CD4-positive, alpha-beta T cell treated with Interleukin-17A for 1 hour (primary cell): ENCODE data around the gene BCL2L13.
A peak's percentile ranks its signal among the peaks of the same experiment; 100 is the strongest.
"Not testable (repeated sequence)": the region's sequence is repeated elsewhere in the genome, so short reads cannot be mapped to it uniquely, and the experiment has no call there.

Experiments
- DNase-seq: peaks from one replicate; pipeline ENCODE4 v3.0.0-alpha.2; 2020

Gene BCL2L13

DNA sequence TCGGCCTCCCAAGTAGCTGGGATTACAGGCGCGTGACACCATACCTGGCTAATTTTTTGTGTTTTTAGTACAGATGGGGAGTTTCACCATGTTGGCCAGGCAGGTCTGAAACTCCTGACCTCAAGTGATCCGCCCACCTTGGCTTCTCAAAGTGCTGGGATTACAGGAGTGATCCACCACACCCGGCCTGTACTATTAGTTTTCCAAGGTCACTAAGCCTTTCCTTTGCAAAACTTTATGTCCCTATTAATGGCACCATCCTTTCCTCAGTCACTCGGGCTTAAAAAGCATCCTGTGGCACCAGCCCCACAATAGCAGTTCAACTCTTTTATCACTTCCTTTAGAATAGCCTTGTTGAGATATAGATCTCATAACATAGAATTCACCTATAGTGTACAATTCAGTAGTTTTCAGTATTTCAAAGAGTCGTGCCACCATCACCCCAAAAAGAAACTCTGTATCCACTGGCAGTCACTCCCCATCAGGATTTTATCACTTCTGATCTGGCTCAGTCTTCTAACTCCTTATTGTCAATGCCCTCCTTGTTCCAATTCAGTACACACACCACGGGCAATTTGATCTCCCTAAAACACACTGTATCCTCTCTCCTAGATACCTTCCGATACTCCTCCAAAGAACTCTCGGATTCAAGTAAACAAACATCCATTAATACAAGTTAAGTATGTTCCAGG, 921 bp upstream of the BCL2L13 start:
- DNase-seq: peak; percentile 5

DNA sequence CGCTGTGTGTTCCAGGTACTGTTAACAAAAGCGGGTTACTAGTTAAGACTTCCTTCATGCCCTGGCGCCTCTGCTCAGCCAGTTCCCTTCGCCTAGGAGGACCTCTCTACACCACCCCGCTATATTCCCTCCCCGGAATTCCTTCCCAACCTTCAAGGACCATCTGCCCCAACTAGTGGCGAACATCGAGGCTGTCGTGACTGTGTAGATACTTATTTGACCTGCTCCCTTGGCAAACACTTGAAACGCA, 450 bp upstream of the BCL2L13 start:
- DNase-seq: no peak

DNA sequence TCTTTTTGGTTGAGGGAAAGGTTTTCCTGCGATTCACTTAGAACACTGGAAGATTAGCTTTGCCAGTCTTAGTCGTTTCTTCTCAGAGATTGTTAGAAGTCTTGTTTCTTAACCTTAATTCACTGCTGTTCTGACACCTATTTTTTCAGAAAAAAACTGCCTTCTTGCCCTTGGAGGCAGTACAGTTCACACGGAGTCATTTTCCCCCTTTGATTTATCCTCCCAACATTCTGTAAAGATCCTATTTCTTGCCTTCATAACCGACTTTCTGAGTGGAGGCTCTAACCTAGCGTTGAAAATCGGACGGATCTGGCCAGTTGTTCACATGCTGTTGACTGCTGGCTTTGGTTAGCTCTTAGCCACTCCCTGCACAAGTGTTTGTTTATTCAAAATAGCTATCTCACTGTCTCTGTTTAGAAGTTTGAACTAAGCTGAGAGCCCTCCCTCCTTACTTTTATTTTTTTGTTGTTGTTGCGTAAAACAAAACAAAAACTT, 737 bp downstream of the BCL2L13 start:
- DNase-seq: peak; percentile 53

DNA sequence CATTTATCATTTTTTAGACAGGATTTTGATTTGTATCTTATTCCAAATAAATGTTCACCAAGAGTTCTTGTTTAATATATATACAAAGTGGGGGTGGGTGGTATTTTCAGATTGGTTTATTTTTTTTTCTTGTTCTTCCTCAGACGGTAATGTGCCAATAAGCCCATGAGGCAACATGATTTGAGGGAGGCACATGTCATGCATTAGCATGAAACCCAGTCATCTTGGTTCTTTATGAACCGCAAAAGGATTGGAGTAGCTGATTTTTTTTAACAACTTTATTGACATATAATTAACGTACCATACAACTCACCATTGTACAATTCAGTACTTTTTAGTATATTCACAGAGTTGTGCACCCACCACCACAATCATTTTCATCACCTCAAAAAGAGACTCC, 2.7 kb downstream of the BCL2L13 start:
- no peak for DNase-seq

DNA sequence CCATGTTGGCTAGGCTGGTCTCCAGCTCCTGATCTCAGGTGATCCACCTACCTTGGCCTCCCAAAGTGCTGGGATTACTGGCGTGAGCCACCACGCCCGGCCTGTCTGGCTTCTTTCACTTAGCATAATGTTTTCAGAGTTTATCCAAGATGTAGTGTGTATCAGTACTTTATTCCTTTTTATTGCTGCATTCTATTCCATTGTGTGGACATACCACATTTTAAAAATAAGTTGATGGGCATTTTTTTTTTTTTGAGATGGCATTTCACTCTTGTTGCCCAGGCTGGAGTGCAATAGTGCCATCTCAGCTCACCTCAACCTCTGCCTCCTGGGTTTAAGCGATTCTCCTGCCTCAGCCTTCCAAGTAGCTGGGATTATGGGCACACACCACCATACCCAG, 3.8 kb downstream of the BCL2L13 start:
- not testable (repeated sequence) for DNase-seq

DNA sequence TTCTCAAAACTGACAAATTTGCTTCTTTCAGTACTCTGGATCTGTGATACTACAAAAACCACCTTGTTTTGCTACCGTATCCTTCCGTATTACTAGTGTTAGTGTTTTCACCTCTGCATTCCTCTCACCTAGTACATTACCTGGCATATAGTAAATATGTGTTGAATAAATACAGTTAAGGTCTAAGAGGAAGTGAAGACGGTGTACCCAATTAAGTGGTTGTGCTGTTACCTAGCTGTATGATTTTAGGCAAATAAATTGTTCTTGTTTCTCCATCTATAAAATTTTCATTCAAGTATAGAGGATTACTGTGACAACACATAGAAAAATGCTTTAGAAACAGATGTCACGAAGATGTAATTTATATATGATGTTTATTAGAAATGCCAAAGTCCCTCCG, 8.9 kb downstream of the BCL2L13 start:
- no peak for DNase-seq

DNA sequence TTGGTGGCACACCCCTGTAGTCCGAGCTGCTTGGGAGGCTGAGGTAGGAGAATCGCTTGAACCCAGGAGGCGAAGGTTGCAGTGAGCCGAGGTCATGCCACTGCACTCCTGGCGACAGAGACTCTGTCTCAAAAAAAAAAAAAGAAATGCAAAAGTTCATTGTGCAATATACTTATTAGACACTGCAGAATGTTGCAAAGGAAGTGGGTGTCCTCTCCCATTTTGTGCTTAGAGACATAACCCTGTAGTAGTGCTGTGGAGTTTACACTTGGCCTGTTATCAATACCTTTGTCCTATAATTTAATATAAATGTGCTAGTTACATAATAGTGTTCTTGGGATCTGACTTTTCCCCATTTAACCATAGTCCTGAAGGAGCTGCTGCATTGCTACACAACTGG, 9.4 kb downstream of the BCL2L13 start:
- DNase-seq: no peak

DNA sequence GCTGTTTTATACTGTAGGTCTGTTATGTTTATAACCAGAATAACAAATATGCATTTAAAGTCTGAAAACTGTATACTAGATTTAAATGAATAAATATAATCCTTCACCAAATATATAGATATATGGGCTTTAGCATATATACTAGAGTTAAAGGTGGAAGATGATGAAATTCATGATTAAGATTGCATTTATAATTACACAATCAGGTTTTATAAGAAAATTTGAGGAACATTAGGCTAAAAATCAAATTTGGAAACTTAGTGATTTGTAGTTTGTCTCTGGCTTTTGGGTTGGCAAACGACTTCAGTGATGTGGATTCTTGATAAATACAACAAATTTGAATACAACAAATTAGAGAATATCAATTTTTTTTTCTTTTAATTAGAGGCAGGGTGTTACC, 10.0 kb downstream of the BCL2L13 start:
- no peak for DNase-seq

DNA sequence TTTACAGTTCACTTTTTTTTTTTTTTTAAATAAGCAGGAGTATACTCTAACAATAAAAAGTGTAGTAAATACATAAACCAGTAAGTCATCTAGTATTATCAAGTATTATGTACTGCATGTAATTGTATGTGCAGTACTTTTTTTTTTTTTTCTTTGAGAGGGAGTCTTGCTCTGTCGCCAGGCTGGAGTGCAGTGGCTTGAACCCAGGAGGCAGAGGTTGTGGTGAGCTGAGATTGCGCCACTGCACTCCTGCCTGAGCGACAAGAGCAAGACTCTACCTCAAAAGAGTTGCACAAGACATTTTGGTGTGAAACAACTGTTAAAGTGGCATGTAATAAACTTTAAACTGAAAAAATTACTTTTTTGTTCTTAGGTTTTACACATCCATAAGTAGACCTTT, 16.7 kb downstream of the BCL2L13 start:
- no peak for DNase-seq

DNA sequence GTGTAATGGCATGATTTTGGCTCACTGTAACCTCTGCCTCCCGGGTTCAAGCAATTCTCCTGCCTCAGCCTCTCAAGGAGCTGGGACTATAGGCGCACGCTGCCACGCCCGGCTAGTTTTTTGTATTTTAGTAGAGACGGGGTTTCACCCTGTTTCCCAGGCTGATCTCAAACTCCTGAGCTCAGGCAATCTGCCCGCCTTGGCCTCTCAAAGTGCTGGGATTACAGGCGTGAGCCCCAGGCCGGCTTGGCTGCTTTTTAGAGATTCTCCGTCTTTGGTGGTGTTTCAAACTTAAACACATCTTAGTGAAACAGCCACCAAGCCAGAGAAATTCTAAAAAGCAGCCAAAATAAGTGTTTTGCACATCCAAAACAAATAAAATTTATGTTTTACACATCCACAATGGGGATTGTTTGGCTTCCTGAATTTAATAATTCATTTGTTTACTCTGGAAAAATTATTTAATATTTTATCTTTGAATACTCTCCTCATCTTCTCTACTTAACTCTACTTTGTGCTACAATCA, 18.4 kb downstream of the BCL2L13 start:
- DNase-seq: no peak

DNA sequence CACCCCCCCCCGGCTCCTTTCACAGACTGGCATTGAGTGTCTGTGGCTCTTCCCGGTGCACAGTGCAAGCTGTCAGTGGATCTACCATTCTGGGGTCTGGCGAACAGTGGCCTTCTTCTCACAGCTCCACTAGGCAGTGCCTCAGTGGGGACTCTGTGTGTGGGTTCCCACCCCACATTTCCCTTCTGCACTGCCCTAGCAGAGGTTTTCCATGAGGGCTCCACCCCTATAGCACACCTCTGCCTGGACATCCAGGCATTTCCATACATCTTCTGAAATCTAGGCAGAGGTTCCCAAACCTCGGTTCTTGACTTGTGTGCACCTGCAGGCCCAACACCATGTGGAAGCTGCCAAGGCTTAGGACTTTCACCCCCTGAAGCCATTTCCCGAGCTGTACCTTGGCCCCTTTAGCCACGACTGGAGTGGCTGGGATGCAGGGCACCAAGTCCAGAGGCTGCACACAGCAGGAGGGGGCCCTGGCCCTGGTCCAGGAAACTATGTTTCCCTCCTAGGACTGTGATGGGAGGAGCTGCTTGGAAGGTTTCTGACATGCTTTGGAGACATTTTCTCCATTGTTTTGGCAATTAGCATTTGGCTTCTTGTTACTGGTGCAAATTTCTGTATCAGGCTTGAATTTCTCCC, 26.0 kb downstream of the BCL2L13 start:
- DNase-seq: no peak

DNA sequence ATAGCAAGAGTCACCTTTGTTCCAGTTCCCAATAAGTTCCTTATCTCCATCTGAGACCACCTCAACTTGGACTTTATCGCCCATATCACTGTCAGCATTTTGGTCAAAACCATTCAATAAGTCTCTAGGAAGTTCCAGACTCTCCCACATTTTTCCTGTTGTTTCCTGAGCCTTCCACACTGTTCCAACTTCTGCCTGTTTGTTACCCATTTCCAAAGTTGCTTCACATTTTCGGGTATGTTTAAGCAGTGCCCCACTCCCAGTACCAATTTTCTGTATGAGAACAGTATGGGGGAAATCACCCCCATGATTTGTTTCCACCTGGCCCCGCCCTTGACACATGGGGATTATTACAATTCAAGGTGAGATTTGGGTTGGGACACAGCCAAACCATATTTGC, 26.7 kb downstream of the BCL2L13 start:
- DNase-seq: no peak

DNA sequence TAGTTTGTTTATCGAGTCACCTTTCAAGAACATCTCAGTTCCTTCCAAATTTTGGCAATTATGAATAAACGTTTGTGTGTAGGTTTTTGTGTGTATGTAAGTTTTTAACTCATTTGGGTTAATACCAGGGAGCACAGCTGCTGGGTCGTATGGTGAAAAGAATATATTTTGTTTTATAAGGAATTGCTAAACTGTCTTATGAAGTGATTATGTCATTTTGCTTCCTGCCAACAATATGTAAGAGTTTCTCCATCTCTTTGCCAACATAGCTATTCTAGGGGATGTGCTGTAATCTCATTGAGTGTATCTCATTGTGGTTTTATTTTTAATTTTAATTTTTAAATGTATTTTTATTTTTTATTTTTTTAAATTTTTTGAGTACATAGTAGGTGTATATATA, 27.3 kb downstream of the BCL2L13 start:
- DNase-seq: no peak

DNA sequence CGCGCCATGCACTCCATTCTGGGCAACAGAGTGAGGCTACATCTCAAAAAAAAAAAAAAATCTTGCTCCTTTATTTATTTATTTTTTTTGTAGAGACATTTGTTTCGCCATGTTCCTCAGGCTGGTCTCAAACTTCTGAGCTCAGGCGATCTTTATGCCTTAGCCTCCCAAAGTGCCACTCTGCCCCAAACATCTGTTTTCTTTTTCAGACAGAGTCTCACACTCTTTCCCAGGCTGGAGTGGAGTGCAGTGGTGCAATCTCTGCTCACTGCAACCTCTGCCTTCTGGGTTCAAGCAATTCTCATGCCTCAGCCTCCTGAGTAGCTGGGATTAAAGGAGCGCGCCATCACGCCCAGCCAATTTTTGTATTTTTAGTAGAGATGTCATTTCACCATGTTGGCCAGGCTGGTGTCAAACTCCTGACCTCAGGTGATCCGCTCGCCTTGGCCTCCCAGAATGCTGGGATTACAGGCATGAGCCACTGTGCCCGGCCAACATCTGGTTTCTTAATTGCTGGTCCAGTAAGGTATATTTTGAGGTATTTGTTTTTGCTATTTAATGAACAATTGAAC, 33.0 kb downstream of the BCL2L13 start:
- DNase-seq: not testable (repeated sequence)

DNA sequence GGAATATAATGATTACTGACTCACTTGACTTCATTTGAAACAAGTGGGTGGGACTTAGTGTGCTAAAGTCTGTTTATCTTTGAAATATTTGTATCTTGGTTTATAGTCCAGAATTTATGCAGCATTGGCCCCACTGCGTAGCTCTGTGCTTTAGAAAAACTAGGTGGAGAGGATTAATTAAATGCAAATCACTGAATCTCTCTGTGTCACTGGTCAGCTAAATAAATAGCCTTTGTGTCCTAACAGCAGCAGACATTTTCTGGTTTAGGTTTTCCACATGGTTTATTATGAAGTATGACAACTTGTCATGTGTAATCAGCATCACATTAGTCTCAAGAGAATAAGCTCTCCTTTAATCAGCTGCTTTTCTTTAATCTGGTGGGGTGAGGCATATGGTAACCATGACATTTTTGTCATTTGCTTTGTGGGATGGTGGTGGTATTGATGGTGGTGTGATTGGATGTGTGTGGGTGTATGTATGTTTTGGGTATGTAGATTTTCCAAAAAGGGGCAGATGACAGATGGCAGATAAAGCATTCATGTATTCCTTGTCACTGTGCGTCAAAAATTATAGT, 33.9 kb downstream of the BCL2L13 start:
- DNase-seq: no peak

DNA sequence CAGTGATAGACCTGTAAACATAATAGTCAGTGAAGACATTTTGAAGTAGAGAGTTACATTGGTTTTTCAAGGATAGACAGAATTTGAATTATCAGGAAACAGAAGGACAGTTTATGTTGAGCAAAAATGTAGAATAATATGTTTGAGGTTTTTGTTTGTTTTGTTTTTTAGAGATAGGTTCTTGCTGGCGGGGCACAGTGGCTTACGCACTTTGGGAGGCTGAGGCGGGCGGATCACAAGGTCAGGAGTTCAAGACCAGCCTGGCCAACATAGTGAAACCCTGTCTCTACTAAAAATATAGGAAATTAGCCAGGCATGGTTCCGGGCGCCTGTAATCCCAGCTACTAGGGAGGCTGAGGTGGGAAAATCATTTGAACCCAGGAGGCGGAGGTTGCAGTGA, 35.6 kb downstream of the BCL2L13 start:
- no peak for DNase-seq

DNA sequence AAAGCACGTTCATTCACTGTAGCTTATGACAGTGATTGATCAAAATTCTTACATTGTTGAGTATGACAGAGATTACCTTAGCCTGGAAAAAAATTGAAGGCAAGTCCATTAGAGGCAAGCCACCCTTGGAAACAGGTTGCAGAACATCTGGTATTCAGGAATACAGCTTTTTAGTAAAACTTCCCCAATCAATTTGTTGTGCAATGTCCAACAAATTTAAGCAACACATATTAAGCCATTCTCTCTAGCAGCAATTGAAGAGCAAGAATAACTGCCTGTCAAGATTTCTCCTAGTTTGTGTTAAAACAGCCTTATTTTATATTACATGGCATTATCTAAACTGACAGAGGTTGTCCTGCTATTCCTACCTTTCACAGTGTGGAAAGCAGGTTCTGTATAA, 37.0 kb downstream of the BCL2L13 start:
- DNase-seq: no peak

DNA sequence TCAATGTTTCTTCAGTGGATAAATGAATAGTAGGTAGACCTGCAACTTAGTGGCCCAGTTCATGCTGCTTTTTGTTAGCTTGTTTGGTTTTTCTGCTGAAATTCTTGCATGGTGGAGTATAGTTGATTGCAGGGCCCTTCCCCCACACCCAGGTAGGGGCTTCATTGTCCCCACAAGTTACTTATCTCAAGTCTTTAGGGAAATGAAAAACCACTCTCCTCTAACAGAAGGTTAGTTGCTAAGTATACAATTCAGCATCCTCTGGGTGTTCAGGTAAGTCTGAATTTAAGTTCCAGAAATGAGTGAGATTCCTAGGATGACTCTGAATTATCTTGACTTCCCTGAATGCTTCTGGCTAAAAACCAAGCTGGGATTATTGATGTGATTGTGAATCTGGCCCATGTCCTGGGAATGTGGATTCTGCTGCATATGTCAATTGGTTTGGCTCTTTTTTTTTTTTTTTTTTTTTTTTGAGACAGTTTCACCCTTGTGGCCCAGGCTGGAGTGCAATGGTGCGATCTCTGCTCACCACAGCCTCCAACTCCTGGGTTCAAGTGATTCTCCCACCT, 40.3 kb downstream of the BCL2L13 start:
- no peak for DNase-seq

DNA sequence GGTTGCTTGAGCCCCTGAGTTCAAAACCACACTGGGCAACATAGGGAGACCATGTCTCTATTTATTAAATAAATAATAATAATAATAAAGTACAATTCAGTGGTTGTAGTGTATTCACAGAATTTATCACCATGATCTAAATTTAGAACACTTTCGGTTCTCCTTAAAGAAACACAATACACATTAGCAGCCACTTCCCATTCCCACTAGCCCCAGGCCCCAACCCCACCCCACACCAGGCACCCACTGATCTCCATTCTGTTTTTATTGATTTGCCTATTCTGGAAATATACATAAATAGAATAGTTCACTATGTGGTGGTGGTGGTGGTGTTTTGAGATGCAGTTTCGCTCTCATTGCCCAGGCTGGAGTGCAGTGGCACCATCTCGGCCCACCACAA, 45.7 kb downstream of the BCL2L13 start:
- no peak for DNase-seq

DNA sequence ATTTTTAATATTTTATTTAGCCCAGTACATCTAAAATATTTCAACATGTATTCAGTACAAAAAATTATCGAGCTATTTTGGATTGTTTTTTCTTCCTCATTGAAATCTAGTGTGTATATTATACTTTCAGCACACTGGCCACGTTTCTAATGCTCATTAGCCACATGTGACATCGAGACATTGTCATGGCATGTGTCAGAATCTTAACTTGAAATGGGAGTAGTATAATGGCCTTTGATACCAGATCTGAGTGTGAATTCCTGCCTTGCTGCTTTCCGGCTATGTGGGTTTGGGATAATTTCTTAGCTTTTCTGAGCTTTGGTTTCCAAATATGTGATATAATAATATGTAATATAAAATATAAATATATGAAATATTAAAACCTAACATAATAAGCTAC, 54.3 kb downstream of the BCL2L13 start:
- no peak for DNase-seq

DNA sequence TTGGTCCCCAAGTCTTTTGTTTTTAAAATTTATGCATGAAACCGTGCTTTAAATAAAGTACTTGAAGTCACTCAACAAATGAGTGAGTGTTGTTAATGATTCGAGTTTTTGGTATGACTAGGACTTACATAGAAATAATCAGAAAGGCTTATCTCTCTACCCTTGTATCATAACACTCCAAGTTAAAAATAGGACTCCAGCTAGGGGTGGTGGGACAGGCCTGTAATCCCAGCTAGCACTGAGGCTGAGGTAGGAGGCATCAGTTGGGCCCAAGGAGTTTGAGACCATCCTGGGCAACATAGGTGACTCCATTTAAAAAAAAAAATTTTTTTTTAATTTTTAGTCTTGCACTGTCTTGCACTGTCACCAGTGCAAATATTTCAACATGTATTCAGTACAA, 55.6 kb downstream of the BCL2L13 start:
- no peak for DNase-seq

DNA sequence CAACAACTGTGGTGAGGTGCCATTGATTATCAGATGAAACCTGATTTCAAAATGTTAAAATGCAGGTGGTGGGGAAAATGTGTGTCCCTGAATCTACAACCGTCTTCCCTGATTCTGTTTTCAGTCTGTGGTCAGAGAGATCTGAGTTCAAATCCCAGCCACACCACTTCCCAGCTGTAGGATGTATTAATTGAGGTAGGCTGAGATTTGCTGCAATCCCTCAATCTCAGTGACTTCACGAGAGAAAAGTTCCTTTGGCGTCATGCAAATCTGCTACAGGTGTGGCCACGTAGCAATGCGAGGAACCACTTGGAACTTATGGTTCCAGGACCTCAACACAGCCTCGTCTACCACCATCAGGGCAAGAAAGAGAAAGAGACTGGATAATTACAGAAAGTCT, 56.2 kb downstream of the BCL2L13 start:
- DNase-seq: no peak

DNA sequence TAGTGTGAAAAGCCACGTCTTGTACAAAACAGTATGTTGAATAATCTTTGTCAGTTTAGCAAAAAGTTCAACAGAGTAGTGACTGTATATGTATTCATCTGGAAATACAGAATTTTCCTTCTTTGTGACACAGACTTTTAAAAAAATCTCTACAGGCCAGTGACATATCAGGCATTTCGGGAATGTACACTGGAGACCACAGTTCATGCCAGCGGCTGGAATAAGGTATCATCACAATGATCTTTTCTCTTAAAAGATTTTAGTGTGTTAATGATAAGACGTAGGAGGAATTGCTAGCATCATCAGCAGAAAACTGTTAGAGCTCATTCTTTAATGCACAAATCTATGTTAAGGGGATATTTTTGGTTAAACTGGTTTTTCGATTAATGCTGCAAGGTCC, 57.4 kb downstream of the BCL2L13 start:
- no peak for DNase-seq

DNA sequence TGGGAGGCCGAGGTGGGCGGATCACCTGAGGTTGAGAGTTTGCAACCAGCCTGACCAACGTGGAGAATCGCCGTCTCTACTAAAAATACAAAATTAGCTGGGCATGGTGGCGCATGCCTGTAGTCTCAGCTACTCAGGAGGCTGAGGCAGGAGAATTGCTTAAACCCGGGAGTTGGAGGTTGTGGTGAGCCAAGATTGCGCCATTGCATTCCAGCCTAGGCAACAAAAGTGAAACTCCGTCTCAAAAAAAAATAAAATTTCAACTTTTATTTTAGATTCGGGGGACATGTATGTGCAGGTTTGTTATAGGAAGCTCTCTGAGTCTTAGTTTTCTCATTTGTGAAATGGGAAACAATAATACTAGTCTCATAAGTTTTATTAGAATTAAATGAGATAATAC, 58.6 kb downstream of the BCL2L13 start:
- not testable (repeated sequence) for DNase-seq
